Measurements from ENCODE around the gene CFAP70.

CFAP70 gene

GRCh38 chr10:73225518-73225917, 133.1 kb downstream of the CFAP70 start:
- Histone ChIP-seq H3K4me1 (ENCODE audit: low read depth, poor library complexity, severe bottlenecking) (no peaks in the 10 kb centered on the region), H3K36me3 (ENCODE audit: insufficient read depth) (no peaks in the 10 kb centered on the region), H4K20me1 (ENCODE audit: insufficient read depth) (no peaks in the 10 kb centered on the region), H3K9ac (no peak overlapping the region), H3K4me3 (IDR thresholded peaks at IDR 0.05; ENCODE audit: insufficient read depth, low read depth, low read length) (no peak overlapping the region), H3K27me3 (ENCODE audit: insufficient read depth, low read depth) (no peaks in the 10 kb centered on the region), H2AFZ (ENCODE audit: low read depth) (no peak overlapping the region), H3K27ac (no peak overlapping the region), H3K4me2 (no peak overlapping the region), H3K79me2 (ENCODE audit: insufficient read depth, low read depth) (no peaks in the 10 kb centered on the region)
- no peak for TF ChIP-seq CTCF (conservative IDR thresholded peaks at IDR 0.05; ENCODE audit: low read depth, low read length)

- H2AFZ ChIP-seq (ENCODE audit: low read depth) = no peak overlapping the region
- H3K36me3 ChIP-seq (ENCODE audit: insufficient read depth) = no peaks in the 10 kb centered on the region
- no peak overlapping the region for H3K27ac ChIP-seq
- peaks cover 27% of the 10 kb centered on the region for H3K4me1 ChIP-seq (ENCODE audit: low read depth, poor library complexity, severe bottlenecking)
- H3K4me2 ChIP-seq = no peak overlapping the region
- no peak for TF ChIP-seq CTCF (conservative IDR thresholded peaks at IDR 0.05; ENCODE audit: low read depth, low read length)
- no peak overlapping the region for H3K9ac ChIP-seq
- no peak overlapping the region for H3K4me3 ChIP-seq (IDR thresholded peaks at IDR 0.05; ENCODE audit: insufficient read depth, low read depth, low read length)
- H3K79me2 ChIP-seq (ENCODE audit: insufficient read depth, low read depth) = no peaks in the 10 kb centered on the region
- H4K20me1 ChIP-seq (ENCODE audit: insufficient read depth) = no peaks in the 10 kb centered on the region
- no peaks in the 10 kb centered on the region for H3K27me3 ChIP-seq (ENCODE audit: insufficient read depth, low read depth)
These were observed 137.7 kb downstream of the CFAP70 start for GRCh38 chr10:73220989-73221388.

- Histone ChIP-seq H4K20me1 (ENCODE audit: insufficient read depth) (no peaks in the 10 kb centered on the region), H3K27ac (peak overlapping the region; percentile 44; the same call in 1 of the 2 replicates), H3K4me2 (peak overlapping the region; percentile 58), H3K4me1 (ENCODE audit: low read depth, poor library complexity, severe bottlenecking) (peaks cover 27% of the 10 kb centered on the region), H3K27me3 (ENCODE audit: insufficient read depth, low read depth) (no peaks in the 10 kb centered on the region), H3K79me2 (ENCODE audit: insufficient read depth, low read depth) (no peaks in the 10 kb centered on the region), H3K9ac (no peak overlapping the region), H3K4me3 (IDR thresholded peaks at IDR 0.05; ENCODE audit: insufficient read depth, low read depth, low read length) (no peak overlapping the region), H2AFZ (ENCODE audit: low read depth) (no peak overlapping the region), H3K36me3 (ENCODE audit: insufficient read depth) (no peaks in the 10 kb centered on the region)
- no peak for TF ChIP-seq CTCF (conservative IDR thresholded peaks at IDR 0.05; ENCODE audit: low read depth, low read length)
These were observed 139.3 kb downstream of the CFAP70 start for GRCh38 chr10:73219384-73219783.

GRCh38 chr10:73218431-73219191, 140.1 kb downstream of the CFAP70 start:
- Histone ChIP-seq H3K4me3 (IDR thresholded peaks at IDR 0.05; ENCODE audit: insufficient read depth, low read depth, low read length) (no peak overlapping the region), H3K4me1 (ENCODE audit: low read depth, poor library complexity, severe bottlenecking) (peaks cover 27% of the 10 kb centered on the region), H3K79me2 (ENCODE audit: insufficient read depth, low read depth) (no peaks in the 10 kb centered on the region), H3K36me3 (ENCODE audit: insufficient read depth) (no peaks in the 10 kb centered on the region), H3K4me2 (peak overlapping the region; percentile 58), H2AFZ (ENCODE audit: low read depth) (peak overlapping the region; percentile 33), H3K27me3 (ENCODE audit: insufficient read depth, low read depth) (no peaks in the 10 kb centered on the region), H3K27ac (peak overlapping the region; percentile 44; the same call in 1 of the 2 replicates), H3K9ac (no peak overlapping the region), H4K20me1 (ENCODE audit: insufficient read depth) (no peaks in the 10 kb centered on the region)
- peak; percentile 63 for TF ChIP-seq CTCF (conservative IDR thresholded peaks at IDR 0.05; ENCODE audit: low read depth, low read length)

Measured in KMS-11 (cell line).